ENCODE data around the gene NKIRAS1.
"Not testable (repeated sequence)": the region's sequence is repeated elsewhere in the genome, so short reads cannot be mapped to it uniquely, and the experiment has no call there.

Gene NKIRAS1

GRCh38 chr3:23870663-23871043 is 46.1 kb downstream of the NKIRAS1 start:
- DNase-seq (ENCODE audit: low read depth), result not testable (repeated sequence)

- DNase-seq (ENCODE audit: low read depth), result no peak
These were observed 46.7 kb downstream of the NKIRAS1 start for GRCh38 chr3:23869977-23870662.

- no peak for DNase-seq (ENCODE audit: low read depth)
These were observed 49.0 kb downstream of the NKIRAS1 start for GRCh38 chr3:23867838-23868237.

- DNase-seq (ENCODE audit: low read depth), result no peak
These were observed 49.4 kb downstream of the NKIRAS1 start for GRCh38 chr3:23867400-23867799.

GRCh38 chr3:23865595-23866396 is 51.0 kb downstream of the NKIRAS1 start:
- no peak for DNase-seq (ENCODE audit: low read depth)

GRCh38 chr3:23864931-23865330 is 51.9 kb downstream of the NKIRAS1 start:
- no peak for DNase-seq (ENCODE audit: low read depth)

- no peak for DNase-seq (ENCODE audit: low read depth)
These were observed 53.7 kb downstream of the NKIRAS1 start for GRCh38 chr3:23863060-23863459.

- no peak for DNase-seq (ENCODE audit: low read depth)
These were observed 55.1 kb downstream of the NKIRAS1 start for GRCh38 chr3:23861689-23862088.

- no peak for DNase-seq (ENCODE audit: low read depth)
These were observed 56.9 kb downstream of the NKIRAS1 start for GRCh38 chr3:23859839-23860382.

- no peak for DNase-seq (ENCODE audit: low read depth)
These were observed 57.6 kb downstream of the NKIRAS1 start for GRCh38 chr3:23859012-23859743.

- no peak for DNase-seq (ENCODE audit: low read depth)
These were observed 60.5 kb downstream of the NKIRAS1 start for GRCh38 chr3:23856286-23856685.

GRCh38 chr3:23849462-23849861 is 67.3 kb downstream of the NKIRAS1 start:
- DNase-seq (ENCODE audit: low read depth), result not testable (repeated sequence)

GRCh38 chr3:23845326-23846216 is 71.2 kb downstream of the NKIRAS1 start:
- no peak for DNase-seq (ENCODE audit: low read depth)

- DNase-seq (ENCODE audit: low read depth), result no peak
These were observed 72.9 kb downstream of the NKIRAS1 start for GRCh38 chr3:23843869-23844268.
